GM18861 (cell line): ENCODE measurements around the gene AK5.
"Not testable (repeated sequence)": the region's sequence is repeated elsewhere in the genome, so short reads cannot be mapped to it uniquely, and the experiment has no call there.

Experiments
- ATAC-seq: cut with Tn5 transposase; IDR thresholded peaks from one replicate; pipeline ENCODE4 v1.9.1; 2021; ENCODE audit not compliant: unreplicated experiment

AK5 gene

DNA sequence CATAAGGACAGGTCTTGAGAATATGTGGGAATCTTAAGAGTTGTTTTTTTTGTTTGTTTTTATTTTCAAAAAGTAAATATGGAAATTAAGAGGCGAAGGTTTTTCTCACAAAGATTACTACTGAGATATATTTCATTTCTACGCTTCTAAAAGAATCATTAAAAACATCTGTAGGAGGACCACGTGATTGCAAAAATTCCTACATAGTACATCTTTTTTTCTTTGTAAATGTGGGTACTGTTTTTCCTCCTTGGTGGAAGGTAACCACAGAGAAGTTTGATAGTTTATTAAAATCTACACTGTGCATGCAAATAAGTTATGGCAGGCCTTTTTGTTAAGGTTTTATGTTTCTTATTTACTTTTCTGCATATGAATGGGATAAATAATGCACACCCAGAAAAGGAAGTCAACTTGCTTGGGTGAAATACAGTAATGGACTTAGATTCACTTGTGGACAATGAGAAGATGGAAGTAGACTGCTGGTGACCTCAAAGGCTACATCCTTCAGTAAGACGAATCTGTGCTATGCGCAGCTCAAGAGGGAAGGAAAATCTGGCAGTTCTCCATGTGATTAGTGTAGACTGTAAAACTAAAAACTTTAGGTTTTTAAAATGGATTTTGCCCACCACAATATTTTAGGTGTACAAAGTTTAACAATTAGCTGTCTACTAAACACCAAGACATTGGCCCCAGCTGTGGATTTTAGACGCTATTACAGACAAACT is 2.0 kb downstream of the AK5 start:
- no peak for ATAC-seq

DNA sequence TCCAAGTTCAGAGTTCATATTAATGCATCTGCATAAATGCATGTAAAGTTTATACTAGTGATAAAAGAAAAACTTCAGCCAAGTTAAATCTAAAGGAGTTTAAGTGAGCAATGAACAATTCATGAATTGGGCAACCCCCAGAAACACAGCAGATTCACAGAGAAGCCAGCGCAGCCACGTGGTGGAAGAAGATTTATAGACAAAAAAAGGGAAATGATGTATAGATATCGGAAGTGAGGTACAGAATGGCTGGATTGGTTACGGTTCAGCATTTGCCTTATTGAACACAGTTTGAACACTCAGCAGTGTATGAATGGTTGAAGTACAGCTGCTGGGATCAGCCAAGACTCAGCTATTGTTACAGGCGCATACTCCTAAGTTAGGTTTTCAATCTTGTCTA is 5.7 kb downstream of the AK5 start:
- ATAC-seq: no peak

DNA sequence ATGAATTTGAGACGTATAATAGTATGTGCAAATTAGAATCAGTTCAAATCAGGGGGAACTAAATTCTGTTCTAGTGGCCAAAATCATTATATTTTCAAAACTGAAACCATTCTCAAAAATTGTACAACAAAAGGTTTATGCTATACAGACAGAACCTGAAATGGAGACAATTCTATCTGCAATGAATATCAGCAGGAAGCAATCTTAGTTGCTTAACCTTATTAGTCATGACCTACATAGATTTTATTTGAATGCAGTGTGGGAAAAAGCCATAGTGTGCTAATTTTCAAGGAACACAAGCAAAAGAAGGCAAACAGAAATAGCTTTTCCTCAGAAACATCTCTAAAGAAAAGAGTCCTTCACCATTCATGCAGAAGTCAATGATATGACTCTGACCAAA is 6.5 kb downstream of the AK5 start:
- ATAC-seq: no peak

DNA sequence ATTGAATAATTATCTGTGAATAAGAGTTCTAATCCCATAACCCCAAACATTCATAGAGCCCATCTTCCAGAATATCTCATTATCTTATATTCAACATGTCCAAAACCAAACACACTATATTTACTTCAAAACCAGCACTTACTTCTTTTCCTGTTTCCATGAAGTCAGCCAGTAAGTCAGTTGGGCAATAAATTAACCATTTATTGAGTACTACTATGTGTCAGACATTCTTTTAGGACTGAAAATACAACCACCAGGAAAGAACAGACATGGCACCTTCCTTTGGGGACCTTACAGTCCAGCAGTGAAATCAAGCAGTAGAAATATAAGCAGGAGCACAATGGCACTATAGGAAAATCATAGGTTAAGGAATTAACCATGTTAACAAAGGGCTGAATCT is 8.8 kb downstream of the AK5 start:
- ATAC-seq: no peak

DNA sequence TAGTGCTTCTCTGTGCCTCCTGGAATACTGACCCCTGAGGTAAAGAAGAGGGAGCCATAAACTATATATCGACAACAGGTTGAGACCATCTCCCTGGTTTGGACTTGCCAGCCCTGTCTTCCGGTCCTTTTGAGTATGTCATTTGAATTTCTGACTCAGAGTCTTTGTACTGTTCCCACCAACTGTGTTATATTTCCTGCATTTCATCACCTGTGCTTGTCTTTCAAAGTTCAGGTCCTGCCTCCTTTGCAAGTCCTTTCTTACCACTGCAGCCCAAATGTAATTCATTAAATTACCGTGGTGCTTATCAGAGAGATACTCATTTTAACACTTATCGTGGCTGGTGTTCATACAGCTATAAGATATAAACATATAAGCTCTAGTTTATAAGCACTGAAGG is 10.7 kb downstream of the AK5 start:
- no peak for ATAC-seq

DNA sequence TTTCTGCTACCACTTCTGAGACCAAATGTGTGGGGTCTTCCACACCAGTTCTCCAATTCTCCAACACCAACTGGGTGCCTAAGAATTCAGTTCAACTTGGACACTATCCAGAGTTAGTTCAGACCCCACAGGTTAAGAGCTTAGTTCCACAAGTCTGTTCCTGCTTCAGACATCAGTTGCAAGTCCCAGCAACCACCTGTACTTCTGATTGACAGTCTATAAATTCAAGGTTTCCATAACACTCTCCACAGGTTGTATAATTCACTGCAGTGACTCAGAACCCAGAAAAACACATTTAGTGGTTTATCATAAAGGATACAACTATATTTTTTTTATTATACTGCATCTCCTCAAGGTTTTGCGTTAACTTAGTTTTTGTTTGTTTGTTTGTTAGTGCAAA is 18.7 kb downstream of the AK5 start:
- no peak for ATAC-seq

DNA sequence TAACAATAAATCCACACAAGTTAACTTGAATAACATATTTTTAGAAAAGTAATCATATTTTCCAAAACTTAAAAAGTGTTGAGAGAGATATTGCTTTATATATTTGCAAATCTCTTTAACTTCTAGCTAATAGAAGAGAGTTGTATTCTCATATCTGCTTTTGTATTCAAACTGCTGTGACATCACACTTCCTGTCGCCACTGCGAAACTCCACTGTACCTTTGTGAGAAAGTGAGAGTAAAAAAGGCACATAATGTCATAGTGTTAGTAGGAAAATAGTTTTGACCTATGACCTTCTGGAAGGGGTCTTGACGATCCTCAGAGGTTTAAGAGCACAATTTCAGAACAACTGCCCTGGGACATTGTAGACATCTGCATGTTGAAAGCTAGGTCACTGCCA is 21.6 kb downstream of the AK5 start:
- ATAC-seq: no peak

DNA sequence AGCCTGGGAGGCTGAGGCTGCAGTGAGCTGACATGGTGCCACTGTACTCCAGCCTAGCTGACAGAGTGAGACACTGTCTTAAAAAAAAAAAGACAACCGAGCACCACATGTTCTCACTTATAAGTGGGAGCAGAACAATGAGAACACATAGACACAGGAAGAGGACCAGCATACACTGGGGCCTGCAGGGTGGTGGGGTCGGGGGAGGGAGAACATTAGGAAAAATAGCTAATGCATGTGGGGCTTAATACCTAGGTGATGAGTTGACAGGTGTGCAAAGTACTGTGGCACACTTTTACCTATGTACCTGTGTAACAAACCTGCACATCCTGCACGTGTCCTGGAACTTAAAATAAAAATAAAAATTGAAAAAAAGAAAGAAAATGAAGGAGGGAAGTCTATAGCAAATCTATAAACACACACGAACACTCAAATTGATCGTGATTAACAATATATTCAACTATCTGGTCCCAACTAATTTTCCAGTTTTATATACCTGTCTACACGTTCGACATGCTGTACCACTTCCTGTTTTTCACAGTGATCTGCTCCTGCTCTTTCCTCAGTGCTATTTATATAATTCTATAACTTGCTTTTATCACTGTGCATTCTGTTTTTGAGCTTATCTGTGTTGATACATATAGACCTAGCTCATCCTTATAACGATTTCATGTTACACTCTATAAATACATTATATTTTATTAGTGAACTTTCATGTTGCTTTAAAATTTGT is 27.2 kb downstream of the AK5 start:
- ATAC-seq: no peak

DNA sequence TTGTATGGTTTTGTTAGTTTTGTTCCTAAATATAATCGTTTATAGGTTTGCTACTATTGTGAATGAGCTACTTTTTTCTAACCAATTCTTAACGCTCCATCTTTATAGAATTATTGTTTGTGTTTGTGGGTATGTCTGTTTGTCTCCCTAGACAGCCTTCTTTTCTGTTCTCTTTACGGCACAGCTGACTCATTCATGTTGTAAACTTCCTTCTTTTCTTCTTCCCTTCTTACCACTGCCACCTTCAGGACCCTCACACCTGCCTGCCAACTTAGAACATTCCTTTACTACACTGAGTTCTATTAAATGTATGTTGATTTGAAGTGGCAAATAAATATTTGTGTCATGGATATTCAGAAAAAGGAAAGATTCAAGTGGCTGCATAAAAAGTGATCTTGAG is 29.1 kb downstream of the AK5 start:
- ATAC-seq: no peak

DNA sequence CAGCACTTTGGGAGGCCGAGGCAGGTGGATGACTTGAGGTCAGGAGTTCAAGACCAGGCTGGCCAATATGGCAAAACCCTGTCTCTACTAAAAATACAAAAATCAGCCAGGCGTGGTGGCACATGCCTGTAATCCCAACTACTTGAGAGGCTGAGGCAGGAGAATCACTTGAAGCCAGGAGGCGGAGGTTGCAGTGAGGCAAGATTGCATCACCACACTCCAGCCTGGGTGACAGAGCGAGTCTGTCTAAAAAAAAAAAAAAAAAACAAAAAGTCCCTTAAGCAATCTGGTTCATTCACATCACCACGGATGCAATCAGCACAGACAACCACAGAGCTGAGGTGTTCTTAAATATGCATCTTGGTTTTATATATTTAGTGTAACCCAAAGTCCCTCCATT is 30.5 kb downstream of the AK5 start:
- ATAC-seq: not testable (repeated sequence)

DNA sequence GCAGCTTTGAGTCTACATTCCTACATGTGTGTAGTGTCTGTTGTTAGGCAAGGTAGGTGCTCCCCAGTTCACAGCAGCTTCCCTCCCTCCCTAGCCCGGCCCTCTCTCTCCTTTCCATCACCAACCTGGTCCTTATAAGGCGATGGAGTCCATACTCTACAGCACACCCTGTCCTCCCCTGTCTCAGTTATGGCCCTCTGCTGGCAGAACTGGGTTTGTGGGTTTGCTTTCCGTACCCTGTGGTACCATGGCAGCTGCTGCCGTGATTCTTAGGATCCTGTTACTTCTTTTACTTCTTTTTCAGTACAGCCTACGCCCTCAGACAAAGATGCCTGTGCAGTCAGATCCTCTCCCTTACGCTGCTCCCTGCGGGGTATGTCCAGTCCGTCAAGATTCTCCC is 31.7 kb downstream of the AK5 start:
- ATAC-seq: no peak

DNA sequence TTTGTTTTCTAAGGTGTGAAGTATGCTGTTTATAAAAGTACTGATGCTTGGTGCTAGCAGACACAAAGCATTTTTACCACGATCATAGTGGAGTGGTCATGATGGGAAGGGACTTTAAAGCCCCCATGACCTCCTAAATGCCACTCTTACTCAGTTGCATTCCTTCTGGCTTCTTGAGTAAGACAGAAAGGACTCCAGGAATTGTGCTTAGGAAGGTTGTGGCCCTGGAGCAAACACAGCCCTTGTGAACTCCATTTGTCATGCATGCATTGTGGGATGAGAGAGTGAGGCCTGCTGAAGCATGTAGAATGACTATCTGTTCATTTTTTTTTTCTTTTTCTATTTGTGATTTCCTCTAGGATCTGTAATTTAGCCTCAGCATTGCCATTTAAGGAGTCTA is 34.2 kb downstream of the AK5 start:
- ATAC-seq: no peak

DNA sequence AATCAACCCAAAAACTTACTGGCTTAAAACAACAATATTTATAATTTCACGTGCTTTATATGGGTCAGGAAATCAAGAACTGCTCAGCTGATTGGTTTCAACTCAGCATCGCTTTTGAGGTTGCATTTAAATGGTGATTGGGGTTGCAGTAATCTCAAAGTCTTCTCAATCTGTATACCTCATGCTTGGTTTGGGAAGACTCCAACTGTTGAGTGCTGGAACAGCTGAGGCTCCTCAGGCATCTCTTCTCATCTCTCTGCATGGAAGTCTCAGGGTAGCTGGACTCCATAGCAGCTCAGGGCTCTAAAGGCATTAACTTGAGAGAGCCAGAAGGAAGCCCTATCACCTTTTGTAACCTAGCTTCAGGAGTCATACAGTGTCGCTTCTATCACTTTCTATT is 35.1 kb downstream of the AK5 start:
- no peak for ATAC-seq

DNA sequence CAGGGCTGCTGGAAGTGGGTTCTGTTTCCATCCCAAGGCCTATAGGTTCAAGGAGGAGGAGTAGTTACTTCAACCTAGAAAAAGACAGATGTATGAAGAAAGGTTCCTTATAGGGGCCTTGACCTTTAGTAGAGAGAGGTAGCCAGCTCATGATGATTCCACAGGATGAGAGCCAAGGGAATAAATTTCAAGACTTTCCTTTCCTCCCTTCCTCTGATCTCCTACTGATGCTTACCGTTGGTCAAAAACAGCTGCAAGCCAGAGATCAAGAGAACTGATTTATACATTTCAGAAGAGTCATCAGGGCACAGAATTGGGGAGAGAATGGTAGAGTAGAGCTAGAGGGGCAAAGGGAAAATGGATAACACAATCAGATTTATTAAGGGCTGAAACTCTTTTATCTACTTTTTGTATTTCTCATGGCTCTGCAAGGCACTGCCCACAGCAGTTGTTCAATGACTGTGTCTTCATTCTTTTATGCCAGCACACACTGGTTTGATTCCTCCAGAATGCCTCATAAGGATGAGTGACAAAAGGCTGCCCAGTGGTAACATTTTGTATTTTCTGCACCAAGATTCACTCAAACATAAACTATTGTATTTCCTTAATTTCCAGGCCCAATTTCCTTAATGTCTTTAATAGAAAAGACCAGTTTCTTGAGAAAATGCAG is 37.4 kb downstream of the AK5 start:
- ATAC-seq: no peak

DNA sequence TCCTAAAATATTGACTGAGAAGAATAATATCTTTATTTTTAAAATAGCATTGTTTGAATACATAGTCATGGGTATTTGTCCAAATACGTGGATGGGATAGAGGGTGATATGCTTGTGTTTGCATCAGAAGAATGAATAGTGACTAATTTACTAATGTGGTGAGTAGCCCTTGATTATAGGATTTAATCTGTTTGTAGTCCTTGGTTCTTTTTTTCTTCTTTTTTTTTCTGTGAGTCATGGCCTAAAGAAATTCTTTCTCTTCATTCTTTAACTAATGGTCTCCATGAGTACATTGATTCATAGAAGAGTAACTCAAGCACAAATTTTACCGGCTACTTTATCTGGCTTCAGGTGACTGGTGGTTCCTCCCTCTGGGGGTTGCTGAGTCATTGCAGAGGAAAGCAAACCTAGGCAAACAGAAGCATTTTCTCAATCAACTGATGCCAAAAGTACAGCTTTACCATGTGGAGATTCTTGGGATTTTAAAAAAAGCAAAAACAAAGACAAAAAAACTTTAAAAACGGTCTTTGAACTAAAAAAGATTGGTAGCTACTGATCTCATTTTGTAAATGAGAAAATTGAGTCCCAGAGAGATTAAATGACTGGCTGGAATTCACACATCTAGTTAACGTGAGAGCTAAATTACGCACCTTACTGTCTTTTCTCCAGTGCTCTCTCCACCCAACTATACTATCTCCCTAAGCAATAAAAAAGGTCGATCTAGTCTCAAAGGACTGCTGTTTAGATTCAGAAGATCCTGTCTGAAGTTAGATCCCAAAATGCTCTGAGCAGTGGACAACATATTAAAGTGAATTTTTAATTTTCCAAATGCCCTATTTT is 40.5 kb downstream of the AK5 start:
- no peak for ATAC-seq

DNA sequence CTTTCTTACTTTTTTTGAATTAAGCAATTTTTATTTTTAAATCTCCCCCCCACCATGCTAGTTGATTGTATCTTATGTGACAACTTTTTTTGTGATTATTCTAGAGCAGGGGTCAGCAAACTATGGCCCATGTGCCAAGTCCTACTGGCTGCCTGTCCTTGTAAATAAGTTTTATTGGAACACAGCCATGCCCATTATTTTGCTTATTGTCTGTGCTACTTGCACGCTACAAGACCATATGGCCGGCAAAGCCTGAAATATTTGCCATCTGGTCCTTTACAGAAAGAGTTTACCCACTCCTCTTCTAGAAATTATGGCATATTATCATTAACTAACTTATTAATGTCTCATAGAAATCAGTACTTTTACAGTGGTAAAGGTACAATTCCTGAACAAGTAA is 51.7 kb downstream of the AK5 start:
- no peak for ATAC-seq

DNA sequence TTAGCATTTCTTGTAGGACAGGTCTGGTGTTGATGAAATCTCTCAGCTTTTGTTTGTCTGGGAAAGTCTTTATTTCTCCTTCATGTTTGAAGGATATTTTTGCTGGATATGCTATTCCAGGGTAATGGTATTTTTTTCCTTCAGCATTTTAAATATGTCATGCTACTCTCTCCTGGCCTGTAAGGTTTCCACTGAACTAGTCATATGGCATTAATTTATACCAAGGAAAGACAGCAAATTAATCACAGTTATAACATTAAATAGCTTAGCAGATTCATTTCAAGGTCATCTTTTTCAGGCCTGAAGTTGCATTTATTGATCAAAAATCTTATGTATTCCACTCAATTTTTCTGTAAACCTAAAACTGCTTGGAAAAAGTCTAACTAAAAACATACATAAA is 54.9 kb downstream of the AK5 start:
- ATAC-seq: no peak

DNA sequence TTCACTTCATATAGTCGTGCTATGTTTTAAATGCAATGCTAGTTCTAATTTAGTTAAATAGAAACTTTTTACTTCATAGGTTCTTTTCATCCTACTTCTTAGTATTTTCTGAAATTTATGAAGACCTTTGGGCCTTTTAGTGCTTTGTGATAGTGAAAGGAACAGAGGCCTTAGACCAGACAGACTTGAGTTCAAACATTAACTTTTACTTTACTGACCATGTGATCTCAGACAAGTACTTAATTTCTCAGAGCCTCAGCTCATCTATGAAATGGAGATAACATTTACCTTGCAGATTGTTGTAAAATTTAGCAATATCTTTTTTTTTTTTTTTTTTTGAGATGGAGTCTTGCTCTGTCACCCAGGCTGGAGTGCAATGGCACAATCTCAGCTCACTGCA is 57.5 kb downstream of the AK5 start:
- ATAC-seq: no peak

DNA sequence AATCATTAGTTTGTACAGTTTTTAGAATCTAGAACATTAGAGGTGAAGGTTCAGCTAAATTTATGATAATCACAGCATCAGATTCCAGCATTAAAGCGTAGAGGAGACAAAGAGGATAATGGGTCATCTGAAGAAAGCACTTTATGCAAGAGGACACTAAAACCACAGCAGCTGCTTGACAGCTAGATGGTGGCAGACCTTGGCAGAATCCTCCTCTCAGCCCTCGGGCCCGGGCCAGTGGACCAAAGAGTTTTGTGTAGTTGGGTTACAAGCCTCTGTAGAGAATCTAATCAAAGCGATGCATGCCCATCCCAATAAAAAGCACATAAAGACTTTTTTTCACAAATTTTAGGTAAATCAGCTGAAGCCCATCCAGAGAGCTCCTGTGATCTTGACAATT is 59.4 kb downstream of the AK5 start:
- ATAC-seq: no peak

DNA sequence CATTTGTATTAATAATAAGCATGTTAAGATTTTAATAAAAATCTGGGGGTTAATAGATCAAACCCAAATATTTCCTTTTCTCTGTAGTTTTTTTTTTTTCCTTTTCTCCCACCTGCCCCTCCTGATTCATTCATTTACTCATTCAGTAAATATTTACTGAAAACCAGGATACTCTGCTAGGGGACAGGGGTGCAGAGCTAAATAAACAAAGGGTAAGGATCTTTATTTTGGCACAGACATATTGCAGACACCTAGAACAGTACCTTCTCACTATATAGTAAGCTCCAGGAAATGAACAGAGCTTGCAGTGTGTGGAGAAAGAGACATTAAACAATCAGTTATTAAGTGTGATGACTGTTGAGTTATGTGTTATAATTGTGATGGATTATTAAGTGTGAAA is 60.9 kb downstream of the AK5 start:
- ATAC-seq: no peak

DNA sequence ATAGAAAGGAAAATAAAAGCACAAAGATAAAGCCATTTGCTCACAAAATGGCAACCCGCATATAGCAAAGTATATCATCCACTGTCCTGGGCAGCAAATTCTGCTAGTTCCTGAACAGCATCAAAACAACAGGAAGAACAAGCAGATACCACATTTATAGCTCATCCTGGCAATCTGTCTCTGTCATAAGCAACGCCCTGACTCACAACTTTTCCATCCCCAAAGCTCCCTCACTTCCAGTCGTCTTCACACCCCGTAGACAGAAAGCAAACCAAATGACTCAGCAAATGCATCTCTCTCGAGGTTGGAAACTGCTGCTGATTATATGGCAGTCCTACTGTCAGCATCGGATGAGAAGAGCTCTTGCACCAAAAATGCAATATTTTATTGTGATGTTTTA is 65.8 kb downstream of the AK5 start:
- no peak for ATAC-seq
